ENCODE data around the gene ZNF23.

Gene ZNF23

DNA sequence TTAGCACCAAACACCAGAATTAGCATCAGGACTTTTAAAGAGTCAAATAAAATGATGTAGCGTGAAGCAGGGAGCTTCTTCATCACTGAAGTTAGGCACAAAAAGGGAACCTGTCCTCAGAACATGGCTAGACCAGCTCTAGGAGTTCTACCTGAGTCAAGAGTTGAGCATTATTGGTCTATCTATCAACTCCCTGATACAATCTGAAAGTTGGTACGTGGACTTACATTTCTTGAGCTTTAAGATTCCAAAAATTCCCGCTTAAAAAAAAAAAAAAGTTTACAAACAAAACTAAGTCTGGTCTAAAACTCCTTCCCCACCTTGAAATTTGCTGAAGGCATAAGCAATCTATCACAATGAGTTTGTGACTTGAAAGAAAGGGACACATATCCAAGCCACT lies 32.5 kb downstream of the ZNF23 start:
- no peak for DNase-seq (ENCODE audit: low read depth)
- H3K4me3 ChIP-seq (ENCODE audit: low read length) = no peak overlapping the region
- TF ChIP-seq, protein P1, sequence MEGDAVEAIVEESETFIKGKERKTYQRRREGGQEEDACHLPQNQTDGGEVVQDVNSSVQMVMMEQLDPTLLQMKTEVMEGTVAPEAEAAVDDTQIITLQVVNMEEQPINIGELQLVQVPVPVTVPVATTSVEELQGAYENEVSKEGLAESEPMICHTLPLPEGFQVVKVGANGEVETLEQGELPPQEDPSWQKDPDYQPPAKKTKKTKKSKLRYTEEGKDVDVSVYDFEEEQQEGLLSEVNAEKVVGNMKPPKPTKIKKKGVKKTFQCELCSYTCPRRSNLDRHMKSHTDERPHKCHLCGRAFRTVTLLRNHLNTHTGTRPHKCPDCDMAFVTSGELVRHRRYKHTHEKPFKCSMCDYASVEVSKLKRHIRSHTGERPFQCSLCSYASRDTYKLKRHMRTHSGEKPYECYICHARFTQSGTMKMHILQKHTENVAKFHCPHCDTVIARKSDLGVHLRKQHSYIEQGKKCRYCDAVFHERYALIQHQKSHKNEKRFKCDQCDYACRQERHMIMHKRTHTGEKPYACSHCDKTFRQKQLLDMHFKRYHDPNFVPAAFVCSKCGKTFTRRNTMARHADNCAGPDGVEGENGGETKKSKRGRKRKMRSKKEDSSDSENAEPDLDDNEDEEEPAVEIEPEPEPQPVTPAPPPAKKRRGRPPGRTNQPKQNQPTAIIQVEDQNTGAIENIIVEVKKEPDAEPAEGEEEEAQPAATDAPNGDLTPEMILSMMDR (conservative IDR thresholded peaks at IDR 0.05; ENCODE audit: low read length) = no peak

DNA sequence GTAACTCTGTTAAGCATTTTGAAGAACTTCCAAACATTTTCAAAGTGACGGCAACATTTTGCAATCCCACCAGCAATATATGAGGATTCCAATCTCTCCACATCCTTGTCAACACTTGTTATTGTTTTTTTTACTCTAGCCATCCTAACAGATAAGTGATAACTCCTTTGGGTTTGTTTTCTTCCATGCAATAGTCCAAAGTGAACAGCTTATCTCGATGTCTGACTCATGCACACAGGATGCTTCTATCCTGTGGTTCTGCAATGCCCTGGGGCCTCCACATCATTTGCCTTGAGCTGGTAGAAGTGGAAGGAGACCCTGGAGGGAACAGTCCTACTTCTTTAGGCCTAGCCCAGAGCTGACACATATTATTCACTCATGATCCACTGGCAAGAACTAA lies 33.2 kb downstream of the ZNF23 start:
- H3K4me3 ChIP-seq (ENCODE audit: low read length) = no peak overlapping the region
- TF ChIP-seq, protein P1 (conservative IDR thresholded peaks at IDR 0.05; ENCODE audit: low read length) = no peak
- DNase-seq (ENCODE audit: low read depth) = no peak

- DNase-seq (ENCODE audit: low read depth) = no peak
- TF ChIP-seq, protein P1 (conservative IDR thresholded peaks at IDR 0.05; ENCODE audit: low read length) = no peak
- no peak overlapping the region for H3K4me3 ChIP-seq (ENCODE audit: low read length)
Observed at GRCh38 chr16:71428385-71428784, 33.7 kb downstream of the ZNF23 start.

- TF ChIP-seq, protein P1 (conservative IDR thresholded peaks at IDR 0.05; ENCODE audit: low read length) = no peak
- DNase-seq (ENCODE audit: low read depth) = no peak
- no peak overlapping the region for H3K4me3 ChIP-seq (ENCODE audit: low read length)
Observed at GRCh38 chr16:71426880-71427615, 35.0 kb downstream of the ZNF23 start.

GRCh38 chr16:71426069-71426879 lies 35.8 kb downstream of the ZNF23 start:
- TF ChIP-seq, protein P1 (conservative IDR thresholded peaks at IDR 0.05; ENCODE audit: low read length) = no peak
- peak; percentile 75 for DNase-seq (ENCODE audit: low read depth)
- no peak overlapping the region; the same call in 1 of the 2 replicates for H3K4me3 ChIP-seq (ENCODE audit: low read length)

DNA sequence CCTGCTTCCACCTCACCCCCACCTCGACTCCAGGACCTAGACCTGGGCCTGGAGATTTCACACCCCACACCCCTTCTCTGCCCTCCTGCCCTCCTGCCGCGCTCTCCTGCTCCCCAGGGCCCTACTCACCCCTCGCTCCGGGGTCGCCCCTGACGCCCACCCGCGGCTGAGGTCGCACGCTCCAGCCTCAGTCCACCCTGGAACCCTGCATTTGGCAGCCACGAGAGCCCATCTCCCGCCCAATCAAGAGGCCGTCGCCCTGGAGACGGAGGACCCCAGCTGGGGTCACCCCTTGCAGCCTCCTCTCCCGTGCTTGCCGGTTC lies 36.3 kb downstream of the ZNF23 start:
- TF ChIP-seq, protein P1 (conservative IDR thresholded peaks at IDR 0.05; ENCODE audit: low read length) = no peak
- no peak for DNase-seq (ENCODE audit: low read depth)
- H3K4me3 ChIP-seq (ENCODE audit: low read length) = no peak overlapping the region

DNA sequence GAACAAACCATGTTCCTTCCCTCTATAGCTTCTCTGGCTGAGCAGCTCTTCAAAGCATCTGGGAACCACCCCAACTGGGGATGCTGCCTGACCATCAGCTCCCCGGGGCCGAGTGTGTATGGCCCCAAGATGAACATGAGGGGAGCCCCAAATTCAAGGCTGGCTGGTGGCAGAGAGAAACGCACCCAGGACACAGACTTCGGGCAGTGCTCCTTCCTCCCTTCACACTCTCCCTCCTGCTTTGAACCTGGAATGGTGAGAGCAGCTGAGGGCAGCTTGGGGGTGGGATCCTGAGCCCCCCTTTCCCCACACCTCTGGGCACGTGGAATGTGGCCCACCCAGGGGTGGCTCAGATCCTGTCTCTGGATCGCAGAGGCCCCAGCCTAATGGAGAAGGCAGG lies 37.4 kb downstream of the ZNF23 start:
- no peak for DNase-seq (ENCODE audit: low read depth)
- H3K4me3 ChIP-seq (ENCODE audit: low read length) = no peak overlapping the region
- TF ChIP-seq, protein P1 (conservative IDR thresholded peaks at IDR 0.05; ENCODE audit: low read length) = no peak

Measured in AG10803 (cell line).